ENCODE measurements around the gene SFRP5. TPM values are rescaled to one million over a fixed set of nuclear protein-coding genes. Genes with fewer than 3 reads are reported as not detected.

The SFRP5 gene
- total and polyA plus RNA-seq, 2 donors (not counting 3 experiments of a cell fraction or from before 2014, with no cell fraction given): not detected

- Histone ChIP-seq H4K20me1 (replicated peaks; ENCODE audit: control insufficient read depth, extremely low read depth, insufficient read depth, low read length) (no peaks in the 10 kb centered on the region), H3K79me2 (ENCODE audit: control insufficient read depth, insufficient read depth, low read length) (no peaks in the 10 kb centered on the region), H3K4me1 (ENCODE audit: control insufficient read depth, extremely low read depth, insufficient read depth, low read length) (no peaks in the 10 kb centered on the region), H3K9ac (replicated peaks; ENCODE audit: extremely low read depth, insufficient read depth, low read length) (no peak overlapping the region), H2AFZ (ENCODE audit: low read depth, low read length) (no peak overlapping the region), H3K4me2 (ENCODE audit: insufficient read depth, low read length) (no peak overlapping the region), H3K27me3 (ENCODE audit: control insufficient read depth in 2 of 2, insufficient read depth in 2 of 2, low read length in 2 of 2) (no peaks in the 10 kb centered on the region), H3K9me1 (replicated peaks; ENCODE audit: control insufficient read depth, extremely low read depth, insufficient read depth, low read length) (no peaks in the 10 kb centered on the region), H3K27ac (ENCODE audit: insufficient read depth, low read depth, low read length) (no peak overlapping the region), H3K9me3 (replicated peaks; ENCODE audit: control insufficient read depth, insufficient read depth, low read length) (no peaks in the 10 kb centered on the region), H3K4me3 (replicated peaks in 1 of 3; ENCODE audit: insufficient read depth in 1 of 3, low read depth in 1 of 3, low read length in 3 of 3) (no peak overlapping the region), H3K36me3 (ENCODE audit: control insufficient read depth in 2 of 2, extremely low read depth in 1 of 2, insufficient read depth in 2 of 2, low read length in 2 of 2) (peaks cover 3 to 15% of the 10 kb centered on the region in 2 experiments)
- dilution Hi-C loops (cut with MboI; ENCODE audit: extremely low pct_ligation_motif_present, low sequenced_read_pairs) (no loop called here), intact Hi-C loops (cut with micrococcal nuclease) (no loop called here)
- CTCF ChIA-PET: interaction anchor here (0.7 to 6.8 kb wide), 3 partner anchors 106 to 764 kb away, joined by 3 to 49 read pairs (median 13); no protein-coding TSS in a partner anchor
- BruUV-seq (replicated peaks): no TSS peak
- TF ChIP-seq EZH2 (IDR thresholded peaks at IDR 0.05; ENCODE audit: borderline replicate concordance, low read depth, low read length, severe bottlenecking) (no peak), GATA2 (IDR thresholded peaks at IDR 0.05; ENCODE audit: insufficient read depth, insufficient read length, low read depth, low read length) (no peak), JUN (IDR thresholded peaks at IDR 0.05; ENCODE audit: borderline replicate concordance, insufficient read depth, insufficient read length, low read depth) (no peak), MYC (IDR thresholded peaks at IDR 0.05; ENCODE audit: low read depth, low read length) (no peak), POLR2A (IDR thresholded peaks at IDR 0.05; ENCODE audit: low read depth, low read length) (no peak), POLR2AphosphoS5 (IDR thresholded peaks at IDR 0.05; ENCODE audit: insufficient read depth, low read depth, low read length) (no peak), FOS (IDR thresholded peaks at IDR 0.05; ENCODE audit: borderline replicate concordance, insufficient read depth, low read length) (no peak)
- TF ChIP-seq, protein P1, sequence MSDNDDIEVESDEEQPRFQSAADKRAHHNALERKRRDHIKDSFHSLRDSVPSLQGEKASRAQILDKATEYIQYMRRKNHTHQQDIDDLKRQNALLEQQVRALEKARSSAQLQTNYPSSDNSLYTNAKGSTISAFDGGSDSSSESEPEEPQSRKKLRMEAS (IDR thresholded peaks at IDR 0.05; ENCODE audit: insufficient read depth, insufficient read length): no peak
- TF ChIP-seq, protein P2, sequence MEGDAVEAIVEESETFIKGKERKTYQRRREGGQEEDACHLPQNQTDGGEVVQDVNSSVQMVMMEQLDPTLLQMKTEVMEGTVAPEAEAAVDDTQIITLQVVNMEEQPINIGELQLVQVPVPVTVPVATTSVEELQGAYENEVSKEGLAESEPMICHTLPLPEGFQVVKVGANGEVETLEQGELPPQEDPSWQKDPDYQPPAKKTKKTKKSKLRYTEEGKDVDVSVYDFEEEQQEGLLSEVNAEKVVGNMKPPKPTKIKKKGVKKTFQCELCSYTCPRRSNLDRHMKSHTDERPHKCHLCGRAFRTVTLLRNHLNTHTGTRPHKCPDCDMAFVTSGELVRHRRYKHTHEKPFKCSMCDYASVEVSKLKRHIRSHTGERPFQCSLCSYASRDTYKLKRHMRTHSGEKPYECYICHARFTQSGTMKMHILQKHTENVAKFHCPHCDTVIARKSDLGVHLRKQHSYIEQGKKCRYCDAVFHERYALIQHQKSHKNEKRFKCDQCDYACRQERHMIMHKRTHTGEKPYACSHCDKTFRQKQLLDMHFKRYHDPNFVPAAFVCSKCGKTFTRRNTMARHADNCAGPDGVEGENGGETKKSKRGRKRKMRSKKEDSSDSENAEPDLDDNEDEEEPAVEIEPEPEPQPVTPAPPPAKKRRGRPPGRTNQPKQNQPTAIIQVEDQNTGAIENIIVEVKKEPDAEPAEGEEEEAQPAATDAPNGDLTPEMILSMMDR (IDR thresholded peaks at IDR 0.05; ENCODE audit: extremely low read depth in 1 of 2, insufficient read depth in 1 of 2, low read depth in 1 of 2, low read length in 2 of 2): no peak
- POLR2A ChIA-PET: no interaction called here
- FAIRE-seq (no peak), DNase-seq (ENCODE audit: low read depth, low spot score) (no peak)
Measured at GRCh38 chr10:97763411-97763810, 8.4 kb downstream of the SFRP5 start.

Data from endothelial cell of umbilical vein (primary cell).